ENCODE measurements around the gene PPP1R2C.

The PPP1R2C gene

GRCh38 chrX:42748067-42748850, 29.7 kb downstream of the PPP1R2C start:
- no peak for DNase-seq (ENCODE audit: low read depth in 2 of 2)

- no peak for DNase-seq (ENCODE audit: low read depth in 2 of 2)
These were observed 31.4 kb downstream of the PPP1R2C start for GRCh38 chrX:42746606-42747005.

- DNase-seq (ENCODE audit: low read depth in 2 of 2) = no peak
These were observed 37.5 kb downstream of the PPP1R2C start for GRCh38 chrX:42740456-42740855.

- DNase-seq (ENCODE audit: low read depth in 2 of 2) = no peak
These were observed 38.2 kb downstream of the PPP1R2C start for GRCh38 chrX:42739741-42740140.

GRCh38 chrX:42739258-42739657, 38.7 kb downstream of the PPP1R2C start:
- no peak for DNase-seq (ENCODE audit: low read depth in 2 of 2)

GRCh38 chrX:42738552-42738951, 39.4 kb downstream of the PPP1R2C start:
- DNase-seq (ENCODE audit: low read depth in 2 of 2) = no peak

GRCh38 chrX:42735250-42735649, 42.7 kb downstream of the PPP1R2C start:
- no peak for DNase-seq (ENCODE audit: low read depth in 2 of 2)

GRCh38 chrX:42732506-42732905, 45.5 kb downstream of the PPP1R2C start:
- DNase-seq (ENCODE audit: low read depth in 2 of 2) = no peak
